Keratinocyte (primary cell): Measurements from ENCODE around the gene MAP7.

Experiments
- CTCF ChIP-seq, 3 experiments: IDR thresholded peaks in 1 of 3; conservative IDR thresholded peaks in 1 of 3; optimal IDR thresholded peaks in 1 of 3; 2 replicates in 2 of 3; 3 replicates in 1 of 3; pipeline versions ENCODE3 to v1.5.1; 2011; ENCODE audit warnings: low read length in 3 of 3, mild to moderate bottlenecking in 3 of 3, moderate library complexity in 2 of 3, control low read depth in 1 of 3, inconsistent platforms in 1 of 3; ENCODE audit not compliant: insufficient read depth in 2 of 3; ENCODE audit errors: extremely low read depth in 1 of 3
- EZH2 ChIP-seq: IDR thresholded peaks from one replicate; pipeline ENCODE4 v1.6.1; 2012; ENCODE audit warnings: inconsistent platforms, mild to moderate bottlenecking, low read length, moderate library complexity

GRCh38 chr6:136576821-136577220 is 26.6 kb upstream of the MAP7 start:
- TF ChIP-seq EZH2 (no peak), CTCF (optimal IDR thresholded peaks at IDR 0.05 in 1 of 3, IDR thresholded peaks at IDR 0.05 in 1 of 3, conservative IDR thresholded peaks at IDR 0.05 in 1 of 3; ENCODE audit: extremely low read depth in 1 of 3, insufficient read depth in 2 of 3, low read length in 3 of 3) (no peak)
